ENCODE results near the gene CUBN.

DNA sequence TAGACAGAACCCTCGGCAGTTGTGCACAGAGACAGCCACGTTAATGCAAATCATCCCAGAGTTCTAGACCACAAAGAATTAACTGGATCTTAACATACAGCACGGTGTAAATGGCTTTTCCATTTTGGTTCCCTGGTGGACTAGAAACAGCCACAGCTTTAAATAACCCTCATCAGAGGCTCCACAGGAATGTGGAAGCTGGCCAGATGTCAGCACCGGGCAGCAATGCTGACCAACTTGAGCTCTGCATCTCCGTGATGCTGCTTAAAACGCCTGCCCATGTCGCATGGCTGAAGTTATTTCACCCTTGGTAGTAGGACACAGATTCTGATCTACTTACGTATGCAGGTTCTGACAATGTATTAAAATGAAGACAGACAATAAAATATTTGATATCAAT lies 336.9 kb downstream of the CUBN start:
- TF ChIP-seq, protein P1, sequence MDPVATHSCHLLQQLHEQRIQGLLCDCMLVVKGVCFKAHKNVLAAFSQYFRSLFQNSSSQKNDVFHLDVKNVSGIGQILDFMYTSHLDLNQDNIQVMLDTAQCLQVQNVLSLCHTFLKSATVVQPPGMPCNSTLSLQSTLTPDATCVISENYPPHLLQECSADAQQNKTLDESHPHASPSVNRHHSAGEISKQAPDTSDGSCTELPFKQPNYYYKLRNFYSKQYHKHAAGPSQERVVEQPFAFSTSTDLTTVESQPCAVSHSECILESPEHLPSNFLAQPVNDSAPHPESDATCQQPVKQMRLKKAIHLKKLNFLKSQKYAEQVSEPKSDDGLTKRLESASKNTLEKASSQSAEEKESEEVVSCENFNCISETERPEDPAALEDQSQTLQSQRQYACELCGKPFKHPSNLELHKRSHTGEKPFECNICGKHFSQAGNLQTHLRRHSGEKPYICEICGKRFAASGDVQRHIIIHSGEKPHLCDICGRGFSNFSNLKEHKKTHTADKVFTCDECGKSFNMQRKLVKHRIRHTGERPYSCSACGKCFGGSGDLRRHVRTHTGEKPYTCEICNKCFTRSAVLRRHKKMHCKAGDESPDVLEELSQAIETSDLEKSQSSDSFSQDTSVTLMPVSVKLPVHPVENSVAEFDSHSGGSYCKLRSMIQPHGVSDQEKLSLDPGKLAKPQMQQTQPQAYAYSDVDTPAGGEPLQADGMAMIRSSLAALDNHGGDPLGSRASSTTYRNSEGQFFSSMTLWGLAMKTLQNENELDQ (tag by site-specific recombination; IDR thresholded peaks at IDR 0.05; ENCODE audit: low read depth): no peak
- TF ChIP-seq HOXD13 (CRISPR knock-in tag; IDR thresholded peaks at IDR 0.05; ENCODE audit: borderline replicate concordance) (no peak), ZNF157 (tag by site-specific recombination; IDR thresholded peaks at IDR 0.05) (no peak), EGR2 (tag by site-specific recombination; IDR thresholded peaks at IDR 0.05; ENCODE audit: low read depth) (no peak), ZNF335 (tag by site-specific recombination; conservative IDR thresholded peaks at IDR 0.05) (no peak), ZNF37A (tag by site-specific recombination; IDR thresholded peaks at IDR 0.05) (no peak), BCL11A (tag by site-specific recombination; IDR thresholded peaks at IDR 0.05; ENCODE audit: low read depth) (no peak)
- TF ChIP-seq, protein P2, sequence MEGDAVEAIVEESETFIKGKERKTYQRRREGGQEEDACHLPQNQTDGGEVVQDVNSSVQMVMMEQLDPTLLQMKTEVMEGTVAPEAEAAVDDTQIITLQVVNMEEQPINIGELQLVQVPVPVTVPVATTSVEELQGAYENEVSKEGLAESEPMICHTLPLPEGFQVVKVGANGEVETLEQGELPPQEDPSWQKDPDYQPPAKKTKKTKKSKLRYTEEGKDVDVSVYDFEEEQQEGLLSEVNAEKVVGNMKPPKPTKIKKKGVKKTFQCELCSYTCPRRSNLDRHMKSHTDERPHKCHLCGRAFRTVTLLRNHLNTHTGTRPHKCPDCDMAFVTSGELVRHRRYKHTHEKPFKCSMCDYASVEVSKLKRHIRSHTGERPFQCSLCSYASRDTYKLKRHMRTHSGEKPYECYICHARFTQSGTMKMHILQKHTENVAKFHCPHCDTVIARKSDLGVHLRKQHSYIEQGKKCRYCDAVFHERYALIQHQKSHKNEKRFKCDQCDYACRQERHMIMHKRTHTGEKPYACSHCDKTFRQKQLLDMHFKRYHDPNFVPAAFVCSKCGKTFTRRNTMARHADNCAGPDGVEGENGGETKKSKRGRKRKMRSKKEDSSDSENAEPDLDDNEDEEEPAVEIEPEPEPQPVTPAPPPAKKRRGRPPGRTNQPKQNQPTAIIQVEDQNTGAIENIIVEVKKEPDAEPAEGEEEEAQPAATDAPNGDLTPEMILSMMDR (tag by site-specific recombination; IDR thresholded peaks at IDR 0.05): no peak
- TF ChIP-seq, protein P3, sequence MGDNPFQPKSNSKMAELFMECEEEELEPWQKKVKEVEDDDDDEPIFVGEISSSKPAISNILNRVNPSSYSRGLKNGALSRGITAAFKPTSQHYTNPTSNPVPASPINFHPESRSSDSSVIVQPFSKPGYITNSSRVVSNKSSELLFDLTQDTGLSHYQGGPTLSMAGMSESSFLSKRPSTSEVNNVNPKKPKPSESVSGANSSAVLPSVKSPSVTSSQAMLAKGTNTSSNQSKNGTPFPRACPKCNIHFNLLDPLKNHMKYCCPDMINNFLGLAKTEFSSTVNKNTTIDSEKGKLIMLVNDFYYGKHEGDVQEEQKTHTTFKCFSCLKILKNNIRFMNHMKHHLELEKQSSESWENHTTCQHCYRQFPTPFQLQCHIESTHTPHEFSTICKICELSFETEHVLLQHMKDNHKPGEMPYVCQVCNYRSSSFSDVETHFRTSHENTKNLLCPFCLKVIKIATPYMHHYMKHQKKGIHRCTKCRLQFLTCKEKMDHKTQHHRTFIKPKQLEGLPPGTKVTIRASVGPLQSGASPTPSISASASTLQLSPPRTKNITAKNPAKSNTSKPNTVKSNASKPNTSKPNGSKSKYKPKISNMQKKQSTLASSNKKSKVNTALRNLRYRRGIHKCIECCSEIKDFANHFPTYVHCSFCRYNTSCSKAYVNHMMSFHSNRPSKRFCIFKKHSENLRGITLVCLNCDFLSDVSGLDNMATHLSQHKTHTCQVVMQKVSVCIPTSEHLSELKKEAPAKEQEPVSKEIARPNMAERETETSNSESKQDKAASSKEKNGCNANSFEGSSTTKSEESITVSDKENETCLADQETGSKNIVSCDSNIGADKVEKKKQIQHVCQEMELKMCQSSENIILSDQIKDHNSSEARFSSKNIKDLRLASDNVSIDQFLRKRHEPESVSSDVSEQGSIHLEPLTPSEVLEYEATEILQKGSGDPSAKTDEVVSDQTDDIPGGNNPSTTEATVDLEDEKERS (tag by site-specific recombination; IDR thresholded peaks at IDR 0.05): no peak
